HG03469 (cell line): ENCODE data around the gene ZNF429.
"Not testable (repeated sequence)": the region's sequence is repeated elsewhere in the genome, so short reads cannot be mapped to it uniquely, and the experiment has no call there.

ENCODE experiments used
- ATAC-seq: cut with Tn5 transposase; IDR thresholded peaks from one replicate; pipeline ENCODE4 v1.9.1; 2021; ENCODE audit warnings: mild to moderate bottlenecking, moderate library complexity, moderate number of reproducible peaks; ENCODE audit not compliant: unreplicated experiment

ZNF429 gene

DNA sequence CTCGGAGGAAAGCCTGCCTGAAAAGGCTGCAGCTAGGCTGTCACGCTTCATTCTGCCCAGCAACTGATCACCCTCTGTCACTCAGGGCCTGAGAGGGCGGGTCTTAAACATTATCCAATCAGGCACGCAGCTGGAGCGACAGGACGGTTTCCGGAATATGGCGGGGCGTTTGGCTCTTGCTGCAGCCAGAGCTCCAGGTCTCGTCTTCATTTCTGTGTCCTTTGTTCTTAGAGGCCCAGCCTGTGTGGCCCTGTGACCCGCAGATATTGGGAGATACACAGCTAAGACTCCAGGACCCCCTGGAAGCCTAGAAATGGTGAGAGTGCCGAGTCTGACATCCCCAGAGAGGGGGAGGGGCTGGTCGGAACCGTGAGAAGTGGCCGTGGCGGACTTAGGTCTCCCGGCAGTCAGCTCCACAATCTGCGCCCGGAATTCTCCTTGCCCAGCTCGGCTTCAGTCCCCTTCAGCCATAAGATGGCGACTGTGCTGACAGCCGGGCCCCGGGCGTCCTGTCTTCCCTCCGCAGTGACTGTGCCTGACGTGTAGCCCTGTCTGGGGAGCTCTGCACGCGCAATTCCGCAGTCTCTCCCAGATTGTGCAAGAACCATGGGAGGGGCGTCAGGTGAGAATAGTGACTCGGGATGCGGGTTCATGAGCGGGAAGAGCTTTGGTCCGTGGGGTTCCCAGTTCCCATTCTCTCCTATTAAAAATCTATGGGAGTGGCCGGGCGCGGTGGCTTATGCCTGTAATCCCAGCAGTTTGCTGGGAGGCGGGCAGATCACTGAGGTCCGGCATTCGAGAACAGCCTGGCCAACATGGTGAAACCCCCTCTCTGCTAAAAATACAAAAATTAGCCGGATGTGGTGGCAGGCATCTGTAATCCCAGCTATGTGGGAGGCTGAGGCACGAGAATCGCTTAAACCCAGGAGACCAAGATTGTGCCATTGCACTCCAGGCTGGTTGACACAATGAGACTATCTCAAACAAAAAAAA is at the start of gene ZNF429:
ZNF429 (plus strand) TSS at position 144 of the 993 bp plus-strand sequence; CDS start at position 314, 170 bp downstream.
- ATAC-seq, result peak; percentile 99

DNA sequence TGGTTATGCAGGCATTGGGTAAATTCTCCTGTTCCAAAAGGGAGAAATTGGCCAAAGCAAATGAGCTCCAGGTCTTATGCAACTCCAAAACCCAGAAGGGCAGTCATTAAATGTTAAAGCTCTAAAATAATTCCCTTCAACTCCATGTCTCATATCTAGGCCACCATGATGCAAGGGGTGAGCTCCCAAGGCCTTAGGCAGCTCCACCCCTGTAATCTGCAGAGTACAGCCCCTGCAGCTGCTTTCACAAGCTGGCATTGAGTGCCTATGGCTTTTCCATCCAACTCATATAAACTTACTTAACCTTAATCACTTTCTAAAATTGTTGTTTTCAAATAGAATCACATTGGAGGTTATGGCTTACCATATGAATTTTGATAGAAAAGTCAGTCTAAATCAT is 44.7 kb upstream of the ZNF429 start:
- ATAC-seq, result no peak

DNA sequence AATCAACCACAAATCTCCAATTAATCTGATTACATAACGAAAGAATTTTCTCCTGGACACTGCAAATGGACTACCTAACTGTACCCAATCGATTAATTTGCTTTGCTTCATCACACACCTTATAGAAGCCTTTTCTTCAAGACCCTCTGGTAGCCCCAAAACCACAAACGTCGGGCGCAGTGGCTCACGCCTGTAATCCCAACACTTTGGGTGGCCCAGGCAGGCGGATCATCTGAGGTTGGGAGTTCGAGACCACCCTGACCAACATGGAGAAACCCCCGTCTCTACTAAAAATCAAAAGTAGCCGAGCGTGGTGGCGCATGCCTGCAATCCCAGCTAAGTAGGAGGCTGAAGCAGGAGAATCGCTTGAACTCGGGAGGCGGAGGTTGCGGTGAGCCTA is 42.9 kb upstream of the ZNF429 start:
- ATAC-seq, result no peak

DNA sequence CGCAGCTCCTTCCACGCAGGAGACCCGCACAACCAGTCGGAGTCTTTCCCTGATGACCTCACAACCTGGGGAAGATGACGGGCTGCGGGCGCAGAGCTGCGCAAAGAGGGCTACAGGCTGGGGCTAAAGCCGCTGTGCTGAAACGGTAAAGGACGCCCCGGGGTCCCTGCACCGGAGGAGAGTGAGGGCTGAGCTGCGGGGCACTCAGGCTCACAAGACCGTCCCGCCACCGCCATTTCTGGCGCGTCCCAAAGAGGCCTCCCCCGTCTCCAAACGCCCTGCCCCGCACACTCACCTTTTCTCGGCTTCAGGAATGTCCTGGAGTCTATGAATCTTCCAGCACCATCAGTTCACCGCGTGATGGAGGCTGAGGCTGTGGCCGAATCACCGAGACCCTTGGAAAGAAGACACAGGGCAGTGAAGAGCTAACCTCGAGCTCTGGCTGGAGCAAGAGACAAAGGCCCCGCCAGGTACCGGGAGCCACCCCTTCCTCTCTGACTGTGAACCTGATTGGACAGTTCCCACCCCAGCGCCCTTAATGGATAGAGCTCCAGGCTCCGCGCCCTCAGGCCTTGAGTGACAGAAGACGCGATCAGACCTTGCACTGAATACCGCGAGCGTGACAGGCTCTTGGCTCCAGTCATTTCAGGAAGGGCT is 41.8 kb upstream of the ZNF429 start:
- no peak for ATAC-seq

DNA sequence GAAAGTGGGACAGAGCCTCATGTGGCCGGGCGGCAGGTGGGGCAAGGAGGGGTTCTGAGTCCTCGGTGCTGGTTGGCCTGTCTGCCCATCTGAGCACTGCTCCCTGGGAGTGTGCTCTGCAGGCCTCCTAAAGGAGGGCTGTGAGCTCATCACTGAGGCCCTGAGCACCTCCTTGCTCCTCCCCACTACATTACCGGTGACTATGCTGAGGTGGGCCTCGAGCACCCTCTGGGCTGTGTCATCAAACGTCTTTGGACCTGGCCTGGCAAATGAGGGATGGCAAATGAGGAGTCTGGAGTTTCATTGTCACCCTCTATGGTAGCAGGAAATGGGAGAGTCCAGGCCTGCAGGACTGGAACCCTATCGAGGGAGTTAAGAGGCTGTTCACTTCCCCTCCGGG is 38.8 kb upstream of the ZNF429 start:
- ATAC-seq, result no peak

DNA sequence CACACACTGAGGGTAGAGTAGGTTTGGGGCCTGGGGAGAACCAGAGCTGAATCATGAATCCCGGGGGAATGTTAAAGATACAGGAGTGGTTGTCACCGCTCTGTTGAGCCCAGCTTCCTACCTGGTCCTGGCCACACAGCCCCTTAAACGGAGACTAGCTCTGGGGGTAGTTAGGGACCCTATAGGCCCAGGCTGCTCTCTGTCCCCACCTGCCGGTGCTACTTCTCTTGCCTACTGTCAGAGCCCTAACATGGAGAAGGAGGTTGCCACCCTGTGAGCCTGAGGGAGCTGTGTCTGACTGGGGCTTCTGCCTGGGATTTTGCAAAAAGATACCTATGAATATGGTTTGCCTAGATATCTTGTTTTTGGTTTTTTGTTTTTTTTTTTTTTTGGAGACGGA is 36.6 kb upstream of the ZNF429 start:
- ATAC-seq, result no peak

DNA sequence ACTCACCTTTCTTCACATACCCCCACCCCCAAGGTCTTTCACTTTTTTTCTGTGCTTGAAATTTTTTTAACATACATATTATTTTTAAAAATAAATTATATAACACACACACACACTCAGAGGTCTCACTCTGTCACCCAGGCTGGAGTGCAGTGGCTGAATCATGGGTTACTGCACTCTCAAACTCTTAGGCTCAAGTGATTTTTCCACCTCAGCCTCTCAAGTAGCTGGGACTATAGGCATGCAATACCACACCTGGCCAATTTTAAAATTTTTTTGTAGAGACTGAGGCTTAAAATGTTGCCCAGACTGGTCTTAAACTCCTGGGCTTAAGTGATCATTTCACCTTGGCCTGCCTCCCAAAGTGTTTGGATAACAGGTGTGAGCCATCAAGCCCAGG is 32.9 kb upstream of the ZNF429 start:
- no peak for ATAC-seq

DNA sequence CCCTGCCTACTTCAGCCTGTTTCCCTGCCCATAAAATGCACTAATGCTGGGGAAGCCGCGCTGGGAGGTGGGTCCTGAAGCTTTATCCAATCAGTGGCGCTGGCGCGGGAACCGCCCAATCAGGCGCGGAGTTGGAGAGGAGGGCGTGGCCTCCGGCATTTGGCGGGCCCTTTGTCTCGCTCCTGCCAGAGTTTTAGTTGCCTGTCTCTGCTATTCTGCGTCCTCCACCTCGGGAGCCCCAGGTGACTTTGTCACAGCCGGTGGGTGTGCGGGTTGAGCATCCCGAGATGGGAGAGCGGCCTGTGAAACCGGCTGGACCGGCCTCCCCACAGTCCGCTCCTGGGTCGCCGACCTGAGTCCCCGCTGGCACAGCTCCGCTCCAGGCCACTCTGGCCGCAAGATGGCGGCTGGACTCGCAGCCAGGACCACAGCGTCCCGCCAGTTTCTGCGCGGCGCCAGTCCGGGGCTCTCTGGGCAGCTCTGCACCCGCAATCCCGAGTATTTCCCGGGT is 30.7 kb upstream of the ZNF429 start:
- ATAC-seq, result no peak

DNA sequence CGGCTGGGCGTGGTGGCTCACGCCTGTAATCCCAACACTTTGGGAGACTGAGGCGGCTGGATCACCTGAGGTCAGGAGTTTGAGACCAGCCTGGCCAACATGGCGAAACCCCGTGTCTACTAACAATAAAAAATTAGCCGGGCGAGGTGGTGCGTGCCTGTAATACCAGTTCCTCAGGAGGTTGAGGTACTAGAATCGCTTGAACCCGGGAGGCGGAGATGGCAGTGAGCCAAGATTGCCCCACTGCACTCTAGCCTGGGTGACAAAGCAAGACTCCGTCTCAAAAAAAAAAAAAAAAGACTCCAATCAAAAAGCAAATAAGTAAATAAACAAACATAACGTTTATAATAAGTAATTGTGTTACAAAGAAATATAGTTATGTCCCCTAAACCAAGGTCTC is 23.0 kb upstream of the ZNF429 start:
- ATAC-seq, result not testable (repeated sequence)

DNA sequence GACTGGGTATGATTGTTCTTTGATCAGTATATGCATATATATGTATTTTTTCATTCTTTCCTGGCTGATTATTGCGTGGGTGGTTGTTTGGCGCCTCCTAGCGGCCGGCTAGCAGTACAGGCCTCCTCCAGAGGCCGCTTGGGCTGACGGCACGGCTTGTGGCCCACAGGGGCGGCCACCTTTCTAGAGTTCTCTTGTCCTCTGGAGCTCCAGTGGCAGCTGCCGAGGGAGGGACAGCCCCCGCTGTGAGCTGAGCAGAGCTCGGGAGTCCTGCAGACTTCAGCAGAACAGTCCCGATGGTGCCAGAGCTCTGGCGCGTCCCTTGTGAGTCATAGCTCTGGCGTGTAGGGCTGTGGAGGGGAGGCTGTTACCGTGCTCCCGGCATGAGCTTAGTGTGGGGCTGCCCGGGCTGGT is 22.5 kb upstream of the ZNF429 start:
- ATAC-seq, result no peak

DNA sequence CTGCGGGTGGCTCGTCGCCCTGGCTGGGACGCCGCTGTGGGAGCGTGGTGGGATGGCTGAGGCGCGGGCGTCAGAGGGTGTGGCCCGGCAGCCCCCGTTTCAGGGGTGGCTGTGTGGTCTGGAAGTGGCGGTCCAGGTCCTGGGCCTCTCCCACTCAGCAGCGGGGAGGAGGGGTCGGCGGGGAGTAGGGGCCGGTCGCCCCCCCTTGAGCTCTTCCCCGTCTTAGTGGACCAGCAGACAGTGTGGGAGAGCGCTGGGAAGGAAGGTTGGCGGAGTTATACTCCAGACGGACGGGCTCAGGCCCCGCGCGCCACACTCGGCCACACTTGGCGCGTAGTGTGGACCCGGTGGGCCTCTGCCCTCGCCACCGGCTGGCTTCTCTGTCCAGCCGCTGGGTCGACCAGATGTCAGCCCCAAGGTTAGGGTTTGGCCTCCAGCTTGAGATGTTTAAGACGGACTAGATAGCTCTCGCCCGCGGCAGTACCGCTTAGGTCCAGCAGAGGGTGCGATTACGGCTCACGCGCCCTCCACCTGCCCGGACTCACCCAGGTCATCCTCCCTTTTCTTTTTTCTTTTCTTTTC is 21.7 kb upstream of the ZNF429 start:
- ATAC-seq, result no peak

DNA sequence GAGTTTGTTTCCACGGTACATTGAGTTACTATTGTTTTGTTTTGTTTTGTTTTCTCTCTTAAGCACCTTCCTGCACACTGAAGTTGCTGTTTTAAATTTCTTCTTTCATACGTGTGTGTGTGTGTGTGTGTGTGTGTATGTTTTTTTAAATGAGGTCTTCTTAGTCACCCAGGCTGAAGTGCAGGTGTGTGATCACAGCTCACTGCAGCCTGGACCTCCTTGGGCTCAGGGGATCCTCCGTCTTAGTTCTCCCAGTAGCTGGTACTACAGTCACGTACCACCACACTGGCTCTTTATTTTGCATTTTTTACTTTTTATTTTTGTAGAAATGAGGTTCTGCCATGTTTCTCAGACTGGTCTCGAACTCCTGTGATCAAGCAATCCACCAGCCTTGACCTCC is 20.8 kb upstream of the ZNF429 start:
- ATAC-seq, result no peak

DNA sequence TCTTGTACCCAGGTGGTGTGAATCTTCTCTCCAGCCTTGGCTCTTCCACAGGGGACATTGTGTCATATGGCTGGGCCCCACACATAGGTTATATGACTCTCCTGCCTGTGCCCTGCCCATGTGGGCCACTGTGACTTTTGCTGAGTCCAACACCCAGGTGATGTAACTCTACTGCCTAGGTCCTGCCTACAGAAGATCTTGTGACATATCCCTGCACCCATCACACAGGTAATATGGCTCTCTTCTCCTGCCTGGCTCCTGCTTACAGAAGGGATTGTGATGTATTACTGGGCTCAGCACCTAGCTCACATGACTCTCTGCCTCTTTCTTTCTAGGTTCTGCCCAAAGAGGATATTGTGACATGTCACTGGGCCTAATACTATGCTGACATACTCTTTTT is 19.5 kb upstream of the ZNF429 start:
- ATAC-seq, result no peak

DNA sequence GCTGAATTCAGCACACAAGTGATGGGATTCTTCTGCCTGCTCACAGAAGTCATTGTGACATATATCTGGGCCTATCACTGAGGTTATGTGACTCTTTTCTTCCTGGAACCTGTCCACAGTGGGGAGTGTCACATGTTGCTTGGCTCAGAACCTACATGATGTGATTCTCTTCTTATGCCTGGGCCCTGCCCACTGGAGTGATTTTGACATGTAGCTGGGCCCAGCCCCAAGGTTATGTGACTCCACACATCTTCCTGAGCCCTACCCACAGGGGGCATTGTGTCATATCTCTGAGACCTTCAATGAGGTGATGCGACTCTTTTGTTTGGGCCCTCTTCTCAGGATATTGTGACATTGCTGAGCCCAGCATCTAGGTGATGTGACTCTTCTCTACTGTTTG is 17.4 kb upstream of the ZNF429 start:
- ATAC-seq, result no peak

DNA sequence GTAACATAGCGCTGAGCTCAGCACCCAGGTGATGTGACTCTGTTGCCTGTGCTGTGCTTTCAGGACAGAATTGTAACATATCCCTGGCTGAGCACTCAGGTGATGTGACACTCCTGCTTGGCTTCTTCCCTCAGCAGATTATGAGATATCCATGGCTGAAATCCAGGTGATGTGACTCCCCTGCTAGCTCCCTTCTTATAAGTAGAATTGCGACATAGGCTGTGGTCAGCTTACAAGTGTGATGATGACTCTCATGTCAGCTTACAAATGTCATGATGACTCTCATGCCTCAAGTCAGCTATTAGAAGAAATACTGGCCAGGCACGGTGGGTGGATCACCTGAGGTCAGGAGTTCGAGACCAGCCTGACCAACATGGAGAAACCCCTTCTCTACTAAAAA is 14.3 kb upstream of the ZNF429 start:
- ATAC-seq, result no peak

DNA sequence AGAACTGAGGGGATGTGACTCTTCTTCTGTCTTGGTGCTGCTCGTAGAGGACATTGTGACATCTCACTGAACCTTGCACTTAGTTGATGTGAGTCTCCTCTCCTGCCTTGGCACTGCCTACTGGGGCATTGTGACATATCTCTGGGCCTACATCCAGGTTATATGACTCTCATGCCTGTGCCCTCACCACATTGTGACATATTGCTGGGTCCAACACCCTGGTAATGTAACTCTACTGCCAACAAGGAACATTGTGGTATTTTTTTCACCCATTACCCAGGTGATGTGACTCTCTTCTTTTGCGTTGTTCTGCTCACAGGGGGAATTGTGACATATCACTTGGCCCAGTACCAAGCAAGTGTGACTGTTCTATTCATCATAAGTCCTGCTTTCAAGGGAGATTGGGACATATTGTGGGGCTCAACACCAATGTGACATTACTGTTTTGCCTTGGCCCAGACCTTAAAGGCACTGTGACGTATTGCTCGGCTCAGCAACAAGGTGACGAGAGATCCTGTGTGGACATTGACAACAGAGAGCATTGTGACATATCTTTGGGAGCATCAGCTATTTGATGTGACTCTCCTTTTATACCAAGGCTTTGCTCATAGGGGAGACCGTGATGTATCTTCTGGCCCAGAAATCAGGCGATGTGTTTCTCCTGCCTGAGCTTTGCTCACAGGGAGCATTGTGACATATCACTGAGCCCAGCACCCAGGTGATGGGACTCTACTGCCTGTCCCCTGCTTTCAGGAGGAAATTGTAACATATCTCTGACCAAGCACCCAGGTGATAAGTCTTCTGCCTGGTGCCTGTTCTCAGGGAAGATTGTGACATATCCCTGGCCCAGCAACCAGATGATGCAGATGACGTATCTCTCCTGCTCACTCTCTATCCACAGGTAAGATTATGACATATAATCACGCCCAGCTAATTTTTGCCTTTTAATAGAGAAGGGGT is 12.2 kb upstream of the ZNF429 start:
- ATAC-seq, result no peak

DNA sequence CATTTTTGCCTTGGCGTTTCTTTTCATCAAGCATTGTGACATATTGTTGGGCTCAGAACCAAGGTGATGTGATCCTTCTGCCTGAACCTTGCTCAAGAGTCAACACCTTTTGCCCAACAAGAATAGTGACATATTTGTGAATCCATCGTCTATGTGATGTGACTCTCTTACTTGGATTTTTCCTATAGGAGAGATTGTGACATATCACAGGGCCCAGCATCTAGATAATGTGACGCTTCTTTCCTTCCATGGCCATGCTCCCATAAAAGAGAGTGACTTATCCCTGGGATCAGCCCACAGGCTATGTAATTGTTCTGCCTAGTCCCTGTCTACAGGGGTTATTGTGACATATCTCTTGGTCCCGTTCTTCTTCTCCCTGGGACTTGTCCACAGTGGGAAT is 8.5 kb upstream of the ZNF429 start:
- no peak for ATAC-seq

DNA sequence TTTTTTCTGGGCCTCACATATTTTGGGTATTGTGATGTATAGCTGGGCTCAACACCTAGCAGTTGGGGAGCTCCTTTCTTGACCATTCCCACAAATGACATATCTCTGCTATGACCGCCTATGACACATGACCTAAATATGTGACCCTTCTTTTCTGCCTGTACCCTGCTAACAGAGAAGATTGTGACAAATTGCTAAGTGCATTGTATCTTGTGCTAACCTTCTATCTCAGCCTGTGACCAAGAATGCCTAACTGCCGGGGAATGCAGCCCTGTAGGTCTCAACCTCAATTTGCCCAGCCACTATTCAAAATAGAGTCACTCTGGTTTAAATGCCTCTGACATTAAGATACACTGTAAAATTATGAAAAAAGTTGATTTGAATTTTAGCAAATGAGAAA is 6.8 kb upstream of the ZNF429 start:
- no peak for ATAC-seq

DNA sequence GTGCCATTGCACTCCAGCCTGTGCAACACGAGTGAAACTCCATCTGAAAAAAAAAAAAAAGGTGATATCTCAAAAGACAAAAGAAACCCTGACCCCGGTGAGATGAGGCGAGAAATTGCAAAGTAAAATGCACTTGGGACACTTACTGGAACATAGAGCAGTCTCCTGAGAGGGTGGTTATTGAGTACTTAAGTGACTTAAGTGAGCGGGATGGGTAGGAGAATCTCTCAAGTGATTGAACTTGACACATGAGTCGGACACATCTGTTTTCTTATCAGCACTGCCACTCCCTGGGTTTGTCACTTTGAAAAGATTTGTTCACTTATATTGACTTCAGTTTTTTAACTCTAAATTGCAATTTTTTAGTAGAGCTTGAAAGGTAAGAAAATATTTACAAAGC is 2.8 kb downstream of the ZNF429 start:
- no peak for ATAC-seq

DNA sequence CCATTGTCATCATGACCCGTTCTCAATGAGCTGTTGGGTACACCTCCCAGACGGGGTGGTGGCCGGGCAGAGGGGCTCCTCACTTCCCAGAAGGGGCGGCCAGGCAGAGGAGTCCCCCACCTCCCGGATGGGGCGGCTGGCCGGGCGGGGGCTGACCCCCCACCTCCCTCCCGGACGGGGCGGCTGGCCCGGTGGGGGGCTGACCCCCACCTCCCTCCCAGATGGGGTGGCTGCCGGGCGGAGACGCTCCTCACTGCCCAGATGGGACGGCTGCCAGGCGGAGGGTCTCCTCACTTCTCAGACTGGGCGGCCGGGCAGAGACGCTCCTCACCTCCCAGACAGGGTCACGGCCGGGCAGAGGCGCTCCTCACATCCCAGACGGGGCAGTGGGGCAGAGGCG is 5.7 kb downstream of the ZNF429 start:
- not testable (repeated sequence) for ATAC-seq
